ENCODE measurements around the gene ERGIC1. TPM values are rescaled to one million over a fixed set of nuclear protein-coding genes. Genes with fewer than 3 reads are reported as not detected.
A peak's percentile ranks its signal among the peaks of the same experiment; 100 is the strongest.

The ERGIC1 gene
- total and polyA plus RNA-seq, 2 of the 13 experiments (the other 11 are each of a cell fraction or from before 2014, with no cell fraction given) = 78.5 to 184 TPM

DNA sequence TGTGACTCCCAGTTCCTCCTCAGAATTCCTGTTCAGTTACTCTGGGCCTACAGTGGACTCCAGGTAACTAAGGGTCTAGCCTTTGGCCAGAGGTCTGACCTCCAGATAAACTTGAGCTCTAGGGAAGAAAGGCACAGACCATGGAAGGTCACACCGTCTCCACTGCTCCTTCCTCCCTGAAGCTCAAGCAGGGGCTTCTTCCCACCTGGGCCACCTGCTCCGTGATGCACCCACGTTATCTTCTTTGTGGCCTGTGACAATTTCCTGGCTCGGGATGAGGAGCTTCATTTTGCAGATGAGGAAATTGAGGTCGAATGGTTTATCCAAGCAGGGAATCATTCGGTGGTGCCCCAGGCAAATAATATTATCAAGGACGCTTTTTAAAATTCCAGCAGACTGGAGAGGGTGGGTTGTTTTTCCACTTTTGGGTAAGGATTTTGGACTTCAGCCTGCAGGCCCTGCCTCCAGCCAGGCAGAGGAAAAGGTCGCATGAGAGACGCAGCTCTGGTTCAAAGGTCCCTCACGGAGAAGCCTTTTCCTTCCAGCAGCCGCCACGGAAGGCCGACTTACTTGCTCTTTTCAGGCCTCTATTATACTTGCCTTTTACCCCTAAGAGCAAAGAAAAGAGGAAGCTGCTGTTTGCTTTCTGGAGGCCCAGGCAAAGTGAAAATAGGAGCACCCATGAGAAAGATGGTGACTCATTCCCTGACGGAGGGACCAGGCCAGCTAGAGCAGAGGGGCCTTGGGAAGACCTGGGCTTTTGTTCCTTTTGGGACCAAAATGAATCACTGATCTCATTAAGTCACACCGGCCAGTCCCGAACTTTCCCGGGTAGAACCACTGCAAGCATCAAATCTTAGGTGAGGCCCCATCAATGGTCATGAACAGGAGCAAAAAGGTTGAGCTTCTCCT, 40.2 kb upstream of the ERGIC1 start (continued):
- TF ChIP-seq ZNF773 (CRISPR knock-in tag; IDR thresholded peaks at IDR 0.05; ENCODE audit: borderline replicate concordance) = 0 out of 2 replicates have a peak, but pooled peaks have one; percentile 31
- peak; percentile 73 for TF ChIP-seq HOXA3 (CRISPR knock-in tag; IDR thresholded peaks at IDR 0.05)
- no peak for TF ChIP-seq ZBTB20 (CRISPR knock-in tag; IDR thresholded peaks at IDR 0.05; ENCODE audit: borderline replicate concordance, low read depth)
- TF ChIP-seq NFYB (CRISPR knock-in tag; IDR thresholded peaks at IDR 0.05) = 0 out of 2 replicates have a peak, but pooled peaks have one; percentile 22
- no peak for TF ChIP-seq MAFK (conservative IDR thresholded peaks at IDR 0.05 in 1 of 2, IDR thresholded peaks at IDR 0.05 in 1 of 2; ENCODE audit: low read length in 2 of 2)
- TF ChIP-seq, protein P1, sequence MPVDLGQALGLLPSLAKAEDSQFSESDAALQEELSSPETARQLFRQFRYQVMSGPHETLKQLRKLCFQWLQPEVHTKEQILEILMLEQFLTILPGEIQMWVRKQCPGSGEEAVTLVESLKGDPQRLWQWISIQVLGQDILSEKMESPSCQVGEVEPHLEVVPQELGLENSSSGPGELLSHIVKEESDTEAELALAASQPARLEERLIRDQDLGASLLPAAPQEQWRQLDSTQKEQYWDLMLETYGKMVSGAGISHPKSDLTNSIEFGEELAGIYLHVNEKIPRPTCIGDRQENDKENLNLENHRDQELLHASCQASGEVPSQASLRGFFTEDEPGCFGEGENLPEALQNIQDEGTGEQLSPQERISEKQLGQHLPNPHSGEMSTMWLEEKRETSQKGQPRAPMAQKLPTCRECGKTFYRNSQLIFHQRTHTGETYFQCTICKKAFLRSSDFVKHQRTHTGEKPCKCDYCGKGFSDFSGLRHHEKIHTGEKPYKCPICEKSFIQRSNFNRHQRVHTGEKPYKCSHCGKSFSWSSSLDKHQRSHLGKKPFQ (CRISPR knock-in tag; IDR thresholded peaks at IDR 0.05; ENCODE audit: insufficient replicate concordance) = peak; percentile 72
- TF ChIP-seq ZBTB33 (CRISPR knock-in tag; IDR thresholded peaks at IDR 0.05) = peak; percentile 5; the same call in 1 of the 2 replicates
- TF ChIP-seq SMAD3 (CRISPR knock-in tag; IDR thresholded peaks at IDR 0.05) = peak; percentile 33; the same call in 1 of the 2 replicates
- TF ChIP-seq, protein P2, sequence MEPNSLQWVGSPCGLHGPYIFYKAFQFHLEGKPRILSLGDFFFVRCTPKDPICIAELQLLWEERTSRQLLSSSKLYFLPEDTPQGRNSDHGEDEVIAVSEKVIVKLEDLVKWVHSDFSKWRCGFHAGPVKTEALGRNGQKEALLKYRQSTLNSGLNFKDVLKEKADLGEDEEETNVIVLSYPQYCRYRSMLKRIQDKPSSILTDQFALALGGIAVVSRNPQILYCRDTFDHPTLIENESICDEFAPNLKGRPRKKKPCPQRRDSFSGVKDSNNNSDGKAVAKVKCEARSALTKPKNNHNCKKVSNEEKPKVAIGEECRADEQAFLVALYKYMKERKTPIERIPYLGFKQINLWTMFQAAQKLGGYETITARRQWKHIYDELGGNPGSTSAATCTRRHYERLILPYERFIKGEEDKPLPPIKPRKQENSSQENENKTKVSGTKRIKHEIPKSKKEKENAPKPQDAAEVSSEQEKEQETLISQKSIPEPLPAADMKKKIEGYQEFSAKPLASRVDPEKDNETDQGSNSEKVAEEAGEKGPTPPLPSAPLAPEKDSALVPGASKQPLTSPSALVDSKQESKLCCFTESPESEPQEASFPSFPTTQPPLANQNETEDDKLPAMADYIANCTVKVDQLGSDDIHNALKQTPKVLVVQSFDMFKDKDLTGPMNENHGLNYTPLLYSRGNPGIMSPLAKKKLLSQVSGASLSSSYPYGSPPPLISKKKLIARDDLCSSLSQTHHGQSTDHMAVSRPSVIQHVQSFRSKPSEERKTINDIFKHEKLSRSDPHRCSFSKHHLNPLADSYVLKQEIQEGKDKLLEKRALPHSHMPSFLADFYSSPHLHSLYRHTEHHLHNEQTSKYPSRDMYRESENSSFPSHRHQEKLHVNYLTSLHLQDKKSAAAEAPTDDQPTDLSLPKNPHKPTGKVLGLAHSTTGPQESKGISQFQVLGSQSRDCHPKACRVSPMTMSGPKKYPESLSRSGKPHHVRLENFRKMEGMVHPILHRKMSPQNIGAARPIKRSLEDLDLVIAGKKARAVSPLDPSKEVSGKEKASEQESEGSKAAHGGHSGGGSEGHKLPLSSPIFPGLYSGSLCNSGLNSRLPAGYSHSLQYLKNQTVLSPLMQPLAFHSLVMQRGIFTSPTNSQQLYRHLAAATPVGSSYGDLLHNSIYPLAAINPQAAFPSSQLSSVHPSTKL (CRISPR knock-in tag; IDR thresholded peaks at IDR 0.05) = peak; percentile 56; the same call in 1 of the 2 replicates
- TF ChIP-seq FOSL1 (CRISPR knock-in tag; IDR thresholded peaks at IDR 0.05; ENCODE audit: borderline replicate concordance) = peak; percentile 68
- TF ChIP-seq ZNF232 (CRISPR knock-in tag; IDR thresholded peaks at IDR 0.05; ENCODE audit: borderline replicate concordance) = peak; percentile 54; the same call in 1 of the 2 replicates
